Naive thymus-derived CD8-positive, alpha-beta T cell (primary cell): ENCODE results near the gene FRMD8. TPM values are rescaled to one million over a fixed set of nuclear protein-coding genes. Genes with fewer than 3 reads are reported as not detected.

ENCODE experiments used
- ATAC-seq, 2 donors: fragments of 150-1000 bp; cut with Tn5 transposase in 1 of 2; sonication (Bioruptor Pico), chemical (Tn5 transposase) in 1 of 2; 1 replicate in 1 of 2; 2 replicates in 1 of 2; pipeline ENCODE4 v1.10.0; 2021; ENCODE audit warnings: mild to moderate bottlenecking in 2 of 2, moderate library complexity in 2 of 2
- POLR2A ChIA-PET: fragments of 350-600 bp; sonication (Branson Sonifier 250); formaldehyde crosslinking; loops from one replicate; lab custom pipeline; 2021; ENCODE audit warnings: antibody characterized with exemption; lab: Charles Lee
- DNase-seq, 10 donors: peaks; one replicate each; pipeline versions ENCODE4 v3.0.0 to v3.0.0-alpha.2; 2020 to 2022
- H3K27ac Mint-ChIP-seq, 10 donors: one replicate each; pipeline ENCODE4 v1.8.0; 2020 to 2022; ENCODE audit warnings: mild to moderate bottlenecking in 10 of 10, mixed read lengths in 10 of 10, moderate library complexity in 4 of 10, inconsistent platforms in 1 of 10
- H3K27me3 Mint-ChIP-seq, 5 donors: one replicate each; pipeline ENCODE4 v1.8.0; 2021 to 2022; ENCODE audit warnings: mixed read lengths in 5 of 5
- H3K36me3 Mint-ChIP-seq, 3 donors: one replicate each; pipeline ENCODE4 v1.8.0; 2020 to 2022; ENCODE audit warnings: mixed read lengths in 3 of 3, mild to moderate bottlenecking in 2 of 3, inconsistent platforms in 1 of 3
- H3K4me1 Mint-ChIP-seq, 4 donors: one replicate each; pipeline ENCODE4 v1.8.0; 2021 to 2022; ENCODE audit warnings: mixed read lengths in 4 of 4
- H3K4me3 Mint-ChIP-seq, 10 donors: one replicate each; pipeline ENCODE4 v1.8.0; 2020 to 2022; ENCODE audit warnings: mild to moderate bottlenecking in 10 of 10, mixed read lengths in 10 of 10, moderate library complexity in 6 of 10, inconsistent platforms in 1 of 10
- H3K9me3 Mint-ChIP-seq, 9 donors: one replicate each; pipeline ENCODE4 v1.8.0; 2020 to 2022; ENCODE audit warnings: mixed read lengths in 9 of 9, mild to moderate bottlenecking in 3 of 9, inconsistent platforms in 1 of 9, moderate library complexity in 1 of 9
- polyA plus RNA-seq, 3 donors: library from polyadenylated mRNA; unstranded; fragments of 300-500 nt; fragmentation: Illumina TruSeq; gene quantifications; one replicate each; pipeline ENCODE4 v1.2.3, GENCODE V29; 2021
- total RNA-seq, 8 experiments: library from RNA in 2 of 8; stranded (reverse) in 2 of 8; gene quantifications; one replicate each; pipeline ENCODE4 v1.2.3 and lab custom pipeline; 2021 to 2026

The FRMD8 gene
- total and polyA plus RNA-seq, 5 experiments from 2014 or later, result 34.5 to 55.0 (median 42.6) TPM

GRCh38 chr11:65435981-65436411 lies 49.6 kb downstream of the FRMD8 start:
- no peak for DNase-seq
- POLR2A ChIA-PET, result interaction anchor here (0.7 to 3.0 kb wide), 7 partner anchors 11 to 70 kb away, joined by 3 to 17 read pairs (median 4); partner anchors contain the start of gene NEAT1
- ATAC-seq, result no peak
- H3K36me3 Mint-ChIP-seq, result peaks cover 4 to 52% (median 11%) of the 10 kb centered on the region in 3 donors
- peaks cover 23 to 90% (median 70%) of the 10 kb centered on the region in 4 donors for H3K4me1 Mint-ChIP-seq
- H3K4me3 Mint-ChIP-seq, result no peak overlapping the region
- no peaks in the 10 kb centered on the region for H3K9me3 Mint-ChIP-seq
- H3K27me3 Mint-ChIP-seq, result no peaks in the 10 kb centered on the region
- peak overlapping the region in 5 of 10 donors; percentile 3 to 61 (median 50) for H3K27ac Mint-ChIP-seq

- Mint-ChIP-seq H3K36me3 (peaks cover 4 to 53% (median 11%) of the 10 kb centered on the region in 3 donors), H3K4me1 (peaks cover 22 to 92% (median 68%) of the 10 kb centered on the region in 4 donors), H3K27me3 (no peaks in the 10 kb centered on the region), H3K27ac (peak overlapping the region in 7 of 10 donors; percentile 3 to 61 (median 47)), H3K4me3 (peak overlapping the region in 1 of 10 donors; percentile 47), H3K9me3 (no peaks in the 10 kb centered on the region)
- ATAC-seq (no peak), DNase-seq (no peak)
- POLR2A ChIA-PET, result interaction anchor here (0.7 to 3.0 kb wide), 15 partner anchors 10 to 71 kb away, joined by 3 to 17 read pairs (median 5); partner anchors contain the start of genes MALAT1 and NEAT1
Observed at GRCh38 chr11:65436412-65437032, 50.1 kb downstream of the FRMD8 start.

- Mint-ChIP-seq H3K9me3 (no peaks in the 10 kb centered on the region), H3K36me3 (peaks cover 4 to 55% (median 11%) of the 10 kb centered on the region in 3 donors), H3K27ac (peak overlapping the region in 4 of 10 donors; percentile 6 to 62 (median 52)), H3K27me3 (no peaks in the 10 kb centered on the region), H3K4me1 (peaks cover 20 to 92% (median 66%) of the 10 kb centered on the region in 4 donors), H3K4me3 (no peak overlapping the region)
- DNase-seq, result no peak
- no peak for ATAC-seq
- POLR2A ChIA-PET, result interaction anchor here (0.9 to 3.0 kb wide), 12 partner anchors 12 to 70 kb away, joined by 3 to 17 read pairs (median 5); partner anchors contain the start of gene MALAT1
Observed at GRCh38 chr11:65437436-65438227, 51.2 kb downstream of the FRMD8 start.

- Mint-ChIP-seq H3K4me3 (no peak overlapping the region), H3K27ac (peak overlapping the region in 5 of 10 donors; percentile 21 to 90 (median 49)), H3K4me1 (peaks cover 21 to 92% (median 67%) of the 10 kb centered on the region in 4 donors), H3K36me3 (peaks cover 4 to 55% (median 11%) of the 10 kb centered on the region in 3 donors), H3K27me3 (no peaks in the 10 kb centered on the region), H3K9me3 (no peaks in the 10 kb centered on the region)
- POLR2A ChIA-PET, result interaction anchor here (0.7 to 3.0 kb wide), 4 partner anchors 22 to 359 kb away, joined by 3 to 17 read pairs (median 8); no protein-coding TSS in a partner anchor
- DNase-seq (no peak), ATAC-seq (no peak)
Observed at GRCh38 chr11:65438257-65439151, 52.1 kb downstream of the FRMD8 start.

GRCh38 chr11:65439331-65440181 lies 53.1 kb downstream of the FRMD8 start:
- Mint-ChIP-seq H3K4me1 (peaks cover 25 to 90% (median 70%) of the 10 kb centered on the region in 4 donors), H3K36me3 (peaks cover 4 to 56% (median 11%) of the 10 kb centered on the region in 3 donors), H3K27ac (peak overlapping the region in 8 of 10 donors; percentile 22 to 90 (median 58)), H3K4me3 (peak overlapping the region in 2 of 10 donors; percentile 22 to 61), H3K9me3 (no peaks in the 10 kb centered on the region), H3K27me3 (no peaks in the 10 kb centered on the region)
- POLR2A ChIA-PET, result interaction anchor here (0.7 to 6.4 kb wide), 7 partner anchors 15 to 358 kb away, joined by 3 to 50 read pairs (median 6); partner anchors contain the start of genes MALAT1 and NEAT1
- no peak for DNase-seq
- no peak for ATAC-seq

GRCh38 chr11:65440831-65441499 lies 54.5 kb downstream of the FRMD8 start:
- H3K4me1 Mint-ChIP-seq, result peaks cover 21 to 79% (median 58%) of the 10 kb centered on the region in 4 donors
- no peak for ATAC-seq

GRCh38 chr11:65442842-65443331 lies 56.5 kb downstream of the FRMD8 start:
- peaks cover 14 to 64% (median 49%) of the 10 kb centered on the region in 4 donors for H3K4me1 Mint-ChIP-seq
- DNase-seq (no peak), ATAC-seq (no peak)
- no peaks in the 10 kb centered on the region for H3K9me3 Mint-ChIP-seq
- peaks cover 4 to 38% (median 7%) of the 10 kb centered on the region in 3 donors for H3K36me3 Mint-ChIP-seq
- POLR2A ChIA-PET, result interaction anchor here (0.6 to 6.4 kb wide), 4 partner anchors 18 to 55 kb away, joined by 3 to 50 read pairs (median 12); partner anchors contain the start of gene MALAT1
- peak overlapping the region in 3 of 10 donors; percentile 23 to 37 (median 33) for H3K4me3 Mint-ChIP-seq
- H3K27ac Mint-ChIP-seq, result peak overlapping the region in 8 of 10 donors; percentile 1 to 90 (median 64)
- no peaks in the 10 kb centered on the region for H3K27me3 Mint-ChIP-seq

More at GRCh38 chr11:65440831-65441499, 54.5 kb downstream of the FRMD8 start:
- Mint-ChIP-seq H3K27me3 (no peaks in the 10 kb centered on the region), H3K36me3 (peaks cover 4 to 49% (median 11%) of the 10 kb centered on the region in 3 donors), H3K4me3 (peak overlapping the region in 9 of 10 donors; percentile 1 to 73 (median 49)), H3K9me3 (no peaks in the 10 kb centered on the region), H3K27ac (peak overlapping the region in 8 of 10 donors; percentile 25 to 90 (median 82))
- POLR2A ChIA-PET, result interaction anchor here (0.7 to 6.4 kb wide), 8 partner anchors 16 to 562 kb away, joined by 3 to 50 read pairs (median 6); partner anchors contain the start of genes MALAT1 and NEAT1
- no peak for DNase-seq

GRCh38 chr11:65444314-65445051 lies 58.0 kb downstream of the FRMD8 start:
- H3K9me3 Mint-ChIP-seq, result peaks cover 0 to 1% (median 0%) of the 10 kb centered on the region in 9 donors
- ATAC-seq, result no peak
- H3K4me3 Mint-ChIP-seq, result no peak overlapping the region
- H3K36me3 Mint-ChIP-seq, result peaks cover 0 to 25% (median 1%) of the 10 kb centered on the region in 3 donors
- peaks cover 12 to 57% (median 40%) of the 10 kb centered on the region in 4 donors for H3K4me1 Mint-ChIP-seq
- POLR2A ChIA-PET, result interaction anchor here (0.5 to 6.4 kb wide), 9 partner anchors 19 to 675 kb away, joined by 3 to 50 read pairs (median 4); partner anchors contain the start of genes MALAT1 and NEAT1
- no peak for DNase-seq
- H3K27ac Mint-ChIP-seq, result peak overlapping the region in 5 of 10 donors; percentile 44 to 80 (median 52)
- H3K27me3 Mint-ChIP-seq, result no peaks in the 10 kb centered on the region

- Mint-ChIP-seq H3K4me1 (peaks cover 12 to 50% (median 35%) of the 10 kb centered on the region in 4 donors), H3K36me3 (peaks cover 0 to 24% (median 1%) of the 10 kb centered on the region in 3 donors), H3K4me3 (no peak overlapping the region), H3K9me3 (peaks cover 0 to 1% (median 0%) of the 10 kb centered on the region in 9 donors), H3K27me3 (no peaks in the 10 kb centered on the region), H3K27ac (peak overlapping the region in 5 of 10 donors; percentile 25 to 82 (median 56))
- ATAC-seq (no peak), DNase-seq (no peak)
- POLR2A ChIA-PET, result interaction anchor here (0.6 to 6.4 kb wide), 7 partner anchors 22 to 675 kb away, joined by 3 to 50 read pairs (median 4); partner anchors contain the start of genes MALAT1 and NEAT1
Observed at GRCh38 chr11:65445101-65445603, 58.7 kb downstream of the FRMD8 start.
